ENCODE results near the gene GABPB1.

Gene GABPB1

GRCh38 chr15:50341616-50342136 lies 13.3 kb downstream of the GABPB1 start:
- DNase-seq, result no peak

GRCh38 chr15:50340416-50340815 lies 14.6 kb downstream of the GABPB1 start:
- no peak for DNase-seq

- DNase-seq, result no peak
These were observed 15.3 kb downstream of the GABPB1 start for GRCh38 chr15:50339717-50340116.

- DNase-seq, result no peak
These were observed 19.7 kb downstream of the GABPB1 start for GRCh38 chr15:50335251-50335650.

GRCh38 chr15:50333229-50333628 lies 21.8 kb downstream of the GABPB1 start:
- DNase-seq, result no peak

- no peak for DNase-seq
These were observed 24.1 kb downstream of the GABPB1 start for GRCh38 chr15:50330921-50331320.

- DNase-seq, result no peak
These were observed 26.9 kb downstream of the GABPB1 start for GRCh38 chr15:50328116-50328515.

- DNase-seq, result no peak
These were observed 33.3 kb downstream of the GABPB1 start for GRCh38 chr15:50321680-50322210.

GRCh38 chr15:50320504-50320903 lies 34.5 kb downstream of the GABPB1 start:
- no peak for DNase-seq

GRCh38 chr15:50318697-50319096 lies 36.3 kb downstream of the GABPB1 start:
- DNase-seq, result no peak

GRCh38 chr15:50315814-50316630 lies 39.0 kb downstream of the GABPB1 start:
- no peak for DNase-seq

- DNase-seq, result no peak
These were observed 42.4 kb downstream of the GABPB1 start for GRCh38 chr15:50312636-50313035.

- no peak for DNase-seq
These were observed 47.2 kb downstream of the GABPB1 start for GRCh38 chr15:50307799-50308198.

GRCh38 chr15:50304836-50305235 lies 50.2 kb downstream of the GABPB1 start:
- DNase-seq, result no peak

GRCh38 chr15:50302581-50302980 lies 52.4 kb downstream of the GABPB1 start:
- no peak for DNase-seq

GRCh38 chr15:50298340-50298739 lies 56.7 kb downstream of the GABPB1 start:
- DNase-seq, result no peak

- no peak for DNase-seq
These were observed 59.0 kb downstream of the GABPB1 start for GRCh38 chr15:50295966-50296365.

GRCh38 chr15:50289749-50290148 lies 65.2 kb downstream of the GABPB1 start:
- no peak for DNase-seq

- DNase-seq, result no peak
These were observed 67.5 kb downstream of the GABPB1 start for GRCh38 chr15:50287324-50288116.

- no peak for DNase-seq
These were observed 73.6 kb downstream of the GABPB1 start for GRCh38 chr15:50281427-50281826.

- no peak for DNase-seq
These were observed 74.7 kb downstream of the GABPB1 start for GRCh38 chr15:50280271-50280670.

GRCh38 chr15:50278496-50278895 lies 76.5 kb downstream of the GABPB1 start:
- no peak for DNase-seq

GRCh38 chr15:50277370-50277769 lies 77.6 kb downstream of the GABPB1 start:
- no peak for DNase-seq

- no peak for DNase-seq
These were observed 79.1 kb downstream of the GABPB1 start for GRCh38 chr15:50275908-50276307.
